GM13977 (cell line): ENCODE measurements around the gene MTPN.

Source experiments
- DNase-seq: peaks from one replicate; pipeline ENCODE4 v3.0.0; 2012; ENCODE audit warnings: low spot score
- CTCF ChIP-seq: IDR thresholded peaks from 2 replicates; pipeline ENCODE4 v1.5.1; 2012; ENCODE audit warnings: mild to moderate bottlenecking, control low read depth; ENCODE audit not compliant: insufficient read depth; ENCODE audit errors: extremely low read depth, missing control alignments
- in situ Hi-C: fragments of 300-500 bp; cut with MboI; formaldehyde crosslinking; loops from one replicate; pipeline ENCODE4 v1.12.0; 2022; ENCODE audit warnings: low sequenced_read_pairs, low pct_unique_long_range_greater_than_20kb, mixed read lengths, inconsistent platforms; ENCODE audit not compliant: unreplicated experiment

The MTPN gene

GRCh38 chr7:135933509-135934188, 43.5 kb downstream of the MTPN start:
- no peak for DNase-seq
- in situ Hi-C loops, result no loop called here
- TF ChIP-seq CTCF, result no peak

- in situ Hi-C loops, result no loop called here
- DNase-seq, result no peak
- TF ChIP-seq CTCF, result no peak
Measured at GRCh38 chr7:135932131-135932530, 45.0 kb downstream of the MTPN start.

- no peak for DNase-seq
- TF ChIP-seq CTCF, result no peak
- in situ Hi-C loops, result no loop called here
Measured at GRCh38 chr7:135930565-135931461, 46.3 kb downstream of the MTPN start.

- no peak for DNase-seq
- in situ Hi-C loops, result no loop called here
- TF ChIP-seq CTCF, result no peak
Measured at GRCh38 chr7:135929722-135930141, 47.4 kb downstream of the MTPN start.

GRCh38 chr7:135929249-135929648, 47.9 kb downstream of the MTPN start:
- no peak for DNase-seq
- in situ Hi-C loops, result no loop called here
- no peak for TF ChIP-seq CTCF

GRCh38 chr7:135928136-135928535, 49.0 kb downstream of the MTPN start:
- in situ Hi-C loops, result no loop called here
- TF ChIP-seq CTCF, result no peak
- DNase-seq, result no peak
